ENCODE results near the gene POLK. TPM values are rescaled to one million over a fixed set of nuclear protein-coding genes. Genes with fewer than 3 reads are reported as not detected.
"Not testable (repeated sequence)": the region's sequence is repeated elsewhere in the genome, so short reads cannot be mapped to it uniquely, and the experiment has no call there.

Gene POLK
- total and polyA plus RNA-seq, 2 donors from 2014 or later: 6.6 to 38.5 TPM

GRCh38 chr5:75574791-75575190 lies 63.1 kb downstream of the POLK start:
- Histone ChIP-seq H3K4me1 (ENCODE audit: control insufficient read depth in 2 of 3, insufficient read depth in 2 of 3, low read depth in 1 of 3, low read length in 3 of 3) (peaks cover 0 to 8% (median 0%) of the 10 kb centered on the region in 3 donors), H3K27ac (ENCODE audit: low read depth in 2 of 2, low read length in 2 of 2) (no peak overlapping the region), H3K36me3 (ENCODE audit: control insufficient read depth in 2 of 3, insufficient read depth in 3 of 3, low read length in 3 of 3) (peaks cover 0 to 5% (median 5%) of the 10 kb centered on the region in 3 donors), H3K9ac (ENCODE audit: low read length in 3 of 3) (no peak overlapping the region), H3K27me3 (ENCODE audit: control insufficient read depth, insufficient read depth, low read length) (no peaks in the 10 kb centered on the region), H3K4me3 (ENCODE audit: low read length in 3 of 3) (no peak overlapping the region), H3K9me3 (ENCODE audit: control insufficient read depth in 2 of 3, insufficient read depth in 1 of 3, low read length in 3 of 3) (no peaks in the 10 kb centered on the region)
- intact Hi-C loops (cut with DNase I): no loop called here
- no peak for TF ChIP-seq CTCF (IDR thresholded peaks at IDR 0.05; ENCODE audit: borderline replicate concordance, extremely low read depth, insufficient read depth)
- FAIRE-seq (peak; percentile 79), DNase-seq (peak in 2 of 5 donors; percentile 35 to 72)

- FAIRE-seq; H3K9ac ChIP-seq (ENCODE audit: low read length in 3 of 3); DNase-seq; H3K4me3 ChIP-seq (ENCODE audit: low read length in 3 of 3); H3K27ac ChIP-seq (ENCODE audit: low read depth in 2 of 2, low read length in 2 of 2); H3K36me3 ChIP-seq (ENCODE audit: control insufficient read depth in 2 of 3, insufficient read depth in 3 of 3, low read length in 3 of 3); H3K27me3 ChIP-seq (ENCODE audit: control insufficient read depth, insufficient read depth, low read length); H3K9me3 ChIP-seq (ENCODE audit: control insufficient read depth in 2 of 3, insufficient read depth in 1 of 3, low read length in 3 of 3); intact Hi-C loops (cut with DNase I); H3K4me1 ChIP-seq (ENCODE audit: control insufficient read depth in 2 of 3, insufficient read depth in 2 of 3, low read depth in 1 of 3, low read length in 3 of 3): not testable (repeated sequence)
Measured at GRCh38 chr5:75578280-75578679, 66.6 kb downstream of the POLK start.

GRCh38 chr5:75584641-75585040 lies 73.0 kb downstream of the POLK start:
- no peak for FAIRE-seq
- Histone ChIP-seq H3K27ac (ENCODE audit: low read depth in 2 of 2, low read length in 2 of 2) (no peak overlapping the region), H3K9ac (ENCODE audit: low read length in 3 of 3) (no peak overlapping the region), H3K9me3 (ENCODE audit: control insufficient read depth in 2 of 3, insufficient read depth in 1 of 3, low read length in 3 of 3) (no peaks in the 10 kb centered on the region), H3K36me3 (ENCODE audit: control insufficient read depth in 2 of 3, insufficient read depth in 3 of 3, low read length in 3 of 3) (peaks cover 2 to 8% (median 3%) of the 10 kb centered on the region in 3 donors), H3K27me3 (ENCODE audit: control insufficient read depth, insufficient read depth, low read length) (no peaks in the 10 kb centered on the region), H3K4me3 (ENCODE audit: low read length in 3 of 3) (no peak overlapping the region), H3K4me1 (ENCODE audit: control insufficient read depth in 2 of 3, insufficient read depth in 2 of 3, low read depth in 1 of 3, low read length in 3 of 3) (no peaks in the 10 kb centered on the region)
- TF ChIP-seq CTCF (IDR thresholded peaks at IDR 0.05; ENCODE audit: borderline replicate concordance, extremely low read depth, insufficient read depth): no peak
- intact Hi-C loops (cut with DNase I): no loop called here
- no peak for DNase-seq

GRCh38 chr5:75588666-75589065 lies 77.0 kb downstream of the POLK start:
- Histone ChIP-seq H3K4me3 (ENCODE audit: low read length in 3 of 3) (no peak overlapping the region), H3K9me3 (ENCODE audit: control insufficient read depth in 2 of 3, insufficient read depth in 1 of 3, low read length in 3 of 3) (no peaks in the 10 kb centered on the region), H3K36me3 (ENCODE audit: control insufficient read depth in 2 of 3, insufficient read depth in 3 of 3, low read length in 3 of 3) (peaks cover 0 to 7% (median 3%) of the 10 kb centered on the region in 3 donors), H3K4me1 (ENCODE audit: control insufficient read depth in 2 of 3, insufficient read depth in 2 of 3, low read depth in 1 of 3, low read length in 3 of 3) (no peaks in the 10 kb centered on the region), H3K9ac (ENCODE audit: low read length in 3 of 3) (no peak overlapping the region), H3K27me3 (ENCODE audit: control insufficient read depth, insufficient read depth, low read length) (no peaks in the 10 kb centered on the region), H3K27ac (ENCODE audit: low read depth in 2 of 2, low read length in 2 of 2) (no peak overlapping the region)
- DNase-seq (no peak), FAIRE-seq (no peak)
- intact Hi-C loops (cut with DNase I): no loop called here
- no peak for TF ChIP-seq CTCF (IDR thresholded peaks at IDR 0.05; ENCODE audit: borderline replicate concordance, extremely low read depth, insufficient read depth)
